Effector memory CD8-positive, alpha-beta T cell (primary cell): ENCODE measurements around the gene NLRP1.

Experiments
- ATAC-seq: fragments of 150-1000 bp; cut with Tn5 transposase; replicated peaks from 2 replicates; pipeline ENCODE4 v1.10.0; 2021; ENCODE audit warnings: mild to moderate bottlenecking, moderate library complexity
- DNase-seq, 3 experiments: peaks; one replicate each; pipeline ENCODE4 v3.0.0; 2021
- H3K27ac Mint-ChIP-seq, 2 donors: one replicate each; pipeline ENCODE4 v1.8.0; 2022; ENCODE audit warnings: mild to moderate bottlenecking in 2 of 2, mixed read lengths in 2 of 2, moderate library complexity in 2 of 2
- H3K27me3 Mint-ChIP-seq, 2 donors: one replicate each; pipeline ENCODE4 v1.8.0; 2022; ENCODE audit warnings: mixed read lengths in 2 of 2
- H3K36me3 Mint-ChIP-seq: one replicate; pipeline ENCODE4 v1.8.0; 2022; ENCODE audit warnings: mild to moderate bottlenecking, moderate library complexity, mixed read lengths; ENCODE audit not compliant: insufficient read depth
- H3K4me1 Mint-ChIP-seq, 2 donors: one replicate each; pipeline ENCODE4 v1.8.0; 2022; ENCODE audit warnings: low read depth in 2 of 2, mixed read lengths in 2 of 2
- H3K4me3 Mint-ChIP-seq, 2 donors: one replicate each; pipeline ENCODE4 v1.8.0; 2022; ENCODE audit warnings: mild to moderate bottlenecking in 2 of 2, mixed read lengths in 2 of 2, moderate library complexity in 2 of 2
- H3K9me3 Mint-ChIP-seq, 2 donors: one replicate each; pipeline ENCODE4 v1.8.0; 2022; ENCODE audit warnings: mixed read lengths in 2 of 2

Gene NLRP1

GRCh38 chr17:5607946-5608345, 23.6 kb upstream of the NLRP1 start:
- H3K4me1 Mint-ChIP-seq: peaks cover 0 to 2% of the 10 kb centered on the region in 2 donors
- peaks cover 41 to 79% of the 10 kb centered on the region in 2 donors for H3K27me3 Mint-ChIP-seq
- DNase-seq: no peak
- no peak for ATAC-seq
- no peak overlapping the region for H3K4me3 Mint-ChIP-seq
- H3K36me3 Mint-ChIP-seq: no peaks in the 10 kb centered on the region
- no peaks in the 10 kb centered on the region for H3K9me3 Mint-ChIP-seq
- no peak overlapping the region for H3K27ac Mint-ChIP-seq

GRCh38 chr17:5605452-5605851, 21.1 kb upstream of the NLRP1 start:
- H3K36me3 Mint-ChIP-seq: no peaks in the 10 kb centered on the region
- peaks cover 51 to 85% of the 10 kb centered on the region in 2 donors for H3K27me3 Mint-ChIP-seq
- H3K9me3 Mint-ChIP-seq: no peaks in the 10 kb centered on the region
- no peak overlapping the region for H3K4me3 Mint-ChIP-seq
- no peaks in the 10 kb centered on the region for H3K4me1 Mint-ChIP-seq
- ATAC-seq: no peak
- no peak overlapping the region for H3K27ac Mint-ChIP-seq
- no peak for DNase-seq

- Mint-ChIP-seq H3K36me3 (no peaks in the 10 kb centered on the region), H3K4me1 (no peaks in the 10 kb centered on the region), H3K27me3 (peaks cover 79 to 90% of the 10 kb centered on the region in 2 donors), H3K9me3 (no peaks in the 10 kb centered on the region), H3K4me3 (no peak overlapping the region), H3K27ac (no peak overlapping the region)
- ATAC-seq (no peak), DNase-seq (no peak)
Measured at GRCh38 chr17:5600041-5600440, 15.7 kb upstream of the NLRP1 start.

GRCh38 chr17:5598457-5598856, 14.1 kb upstream of the NLRP1 start:
- H3K27ac Mint-ChIP-seq: no peak overlapping the region
- H3K27me3 Mint-ChIP-seq: peaks cover 71 to 95% of the 10 kb centered on the region in 2 donors
- ATAC-seq (no peak), DNase-seq (no peak)
- H3K36me3 Mint-ChIP-seq: no peaks in the 10 kb centered on the region
- no peaks in the 10 kb centered on the region for H3K4me1 Mint-ChIP-seq
- H3K9me3 Mint-ChIP-seq: no peaks in the 10 kb centered on the region
- no peak overlapping the region for H3K4me3 Mint-ChIP-seq

GRCh38 chr17:5596421-5596820, 12.1 kb upstream of the NLRP1 start:
- ATAC-seq (no peak), DNase-seq (no peak)
- no peaks in the 10 kb centered on the region for H3K9me3 Mint-ChIP-seq
- no peaks in the 10 kb centered on the region for H3K36me3 Mint-ChIP-seq
- H3K27me3 Mint-ChIP-seq: peaks cover 58 to 77% of the 10 kb centered on the region in 2 donors
- no peaks in the 10 kb centered on the region for H3K4me1 Mint-ChIP-seq
- no peak overlapping the region for H3K4me3 Mint-ChIP-seq
- H3K27ac Mint-ChIP-seq: no peak overlapping the region

GRCh38 chr17:5595831-5596230, 11.5 kb upstream of the NLRP1 start:
- H3K27me3 Mint-ChIP-seq: peaks cover 52 to 72% of the 10 kb centered on the region in 2 donors
- no peaks in the 10 kb centered on the region for H3K4me1 Mint-ChIP-seq
- no peaks in the 10 kb centered on the region for H3K36me3 Mint-ChIP-seq
- H3K9me3 Mint-ChIP-seq: no peaks in the 10 kb centered on the region
- ATAC-seq (no peak), DNase-seq (no peak)
- H3K27ac Mint-ChIP-seq: no peak overlapping the region
- no peak overlapping the region for H3K4me3 Mint-ChIP-seq

- Mint-ChIP-seq H3K27me3 (peaks cover 23 to 42% of the 10 kb centered on the region in 2 donors), H3K4me3 (no peak overlapping the region), H3K27ac (no peak overlapping the region), H3K4me1 (peaks cover under 1 to 2% of the 10 kb centered on the region in 2 donors), H3K36me3 (no peaks in the 10 kb centered on the region), H3K9me3 (no peaks in the 10 kb centered on the region)
- ATAC-seq: peak; percentile 44
- DNase-seq: no peak
Measured at GRCh38 chr17:5592382-5592781, 8.1 kb upstream of the NLRP1 start.

GRCh38 chr17:5591966-5592365, 7.7 kb upstream of the NLRP1 start:
- ATAC-seq (no peak), DNase-seq (no peak)
- Mint-ChIP-seq H3K4me1 (peaks cover 5 to 7% of the 10 kb centered on the region in 2 donors), H3K9me3 (no peaks in the 10 kb centered on the region), H3K4me3 (no peak overlapping the region), H3K36me3 (no peaks in the 10 kb centered on the region), H3K27ac (no peak overlapping the region), H3K27me3 (peaks cover 19 to 38% of the 10 kb centered on the region in 2 donors)

- no peak for ATAC-seq
Measured at GRCh38 chr17:5588584-5588983, 4.3 kb upstream of the NLRP1 start.

GRCh38 chr17:5587438-5588032, 3.2 kb upstream of the NLRP1 start:
- peaks cover 15% of the 10 kb centered on the region for H3K36me3 Mint-ChIP-seq

More at GRCh38 chr17:5588584-5588983, 4.3 kb upstream of the NLRP1 start:
- Mint-ChIP-seq H3K27ac (no peak overlapping the region), H3K9me3 (no peaks in the 10 kb centered on the region), H3K4me1 (peaks cover 23 to 28% of the 10 kb centered on the region in 2 donors), H3K36me3 (peaks cover 12% of the 10 kb centered on the region), H3K4me3 (no peak overlapping the region), H3K27me3 (peaks cover 0 to 4% of the 10 kb centered on the region in 2 donors)
- DNase-seq: no peak

GRCh38 chr17:5585836-5586521, 1.7 kb upstream of the NLRP1 start:
- ATAC-seq: no peak
- DNase-seq: no peak

More at GRCh38 chr17:5587438-5588032, 3.2 kb upstream of the NLRP1 start:
- peak overlapping the region; percentile 41 to 60 for H3K4me3 Mint-ChIP-seq
- no peaks in the 10 kb centered on the region for H3K27me3 Mint-ChIP-seq
- H3K9me3 Mint-ChIP-seq: no peaks in the 10 kb centered on the region
- peak; percentile 54 to 59 (median 54) for DNase-seq
- peak overlapping the region; percentile 72 to 87 for H3K27ac Mint-ChIP-seq
- peaks cover 30 to 37% of the 10 kb centered on the region in 2 donors for H3K4me1 Mint-ChIP-seq
- ATAC-seq: no peak

GRCh38 chr17:5585287-5585794, 1.0 kb upstream of the NLRP1 start:
- H3K27me3 Mint-ChIP-seq: no peaks in the 10 kb centered on the region
- peak overlapping the region; percentile 99 for H3K27ac Mint-ChIP-seq
- H3K9me3 Mint-ChIP-seq: no peaks in the 10 kb centered on the region
- H3K4me1 Mint-ChIP-seq: peaks cover 50 to 54% of the 10 kb centered on the region in 2 donors
- peaks cover 33% of the 10 kb centered on the region for H3K36me3 Mint-ChIP-seq
- ATAC-seq: no peak
- DNase-seq: no peak
- peak overlapping the region; percentile 98 for H3K4me3 Mint-ChIP-seq

More at GRCh38 chr17:5585836-5586521, 1.7 kb upstream of the NLRP1 start:
- peaks cover 27% of the 10 kb centered on the region for H3K36me3 Mint-ChIP-seq
- H3K4me1 Mint-ChIP-seq: peaks cover 43 to 51% of the 10 kb centered on the region in 2 donors
- H3K9me3 Mint-ChIP-seq: no peaks in the 10 kb centered on the region
- H3K27ac Mint-ChIP-seq: peak overlapping the region; percentile 99
- H3K27me3 Mint-ChIP-seq: no peaks in the 10 kb centered on the region
- peak overlapping the region; percentile 41 to 58 for H3K4me3 Mint-ChIP-seq

GRCh38 chr17:5583426-5584382, 605 bp downstream of the NLRP1 start:
- H3K36me3 Mint-ChIP-seq: peaks cover 43% of the 10 kb centered on the region
- H3K9me3 Mint-ChIP-seq: no peaks in the 10 kb centered on the region
- H3K27me3 Mint-ChIP-seq: no peaks in the 10 kb centered on the region
- H3K4me1 Mint-ChIP-seq: peaks cover 60 to 61% of the 10 kb centered on the region in 2 donors
- H3K27ac Mint-ChIP-seq: peak overlapping the region; percentile 99
- H3K4me3 Mint-ChIP-seq: peak overlapping the region; percentile 98
- ATAC-seq (no peak), DNase-seq (no peak)
